Ovary (tissue), 3 donors: ENCODE results near the gene SMO.
"Not testable (repeated sequence)": the region's sequence is repeated elsewhere in the genome, so short reads cannot be mapped to it uniquely, and the experiment has no call there.

Experiments used
- POLR2A ChIP-seq: fragments of 450-650 bp; IDR thresholded peaks from one replicate; pipeline ENCODE4 v1.6.1; 2017; ENCODE audit warnings: antibody characterized with exemption, mild to moderate bottlenecking, moderate library complexity
- TF ChIP-seq, protein P1 (sequence below), 3 donors: fragments of 450-650 bp in 2 of 3; fragments of 200-600 bp in 1 of 3; IDR thresholded peaks; one replicate each; pipeline versions ENCODE4 v1.5.1 to v1.8.0; 2016 to 2022; ENCODE audit warnings: antibody characterized with exemption in 3 of 3, mild to moderate bottlenecking in 1 of 3
- donor health status: DM: no; HTN: no; CAD: no.

DNA sequence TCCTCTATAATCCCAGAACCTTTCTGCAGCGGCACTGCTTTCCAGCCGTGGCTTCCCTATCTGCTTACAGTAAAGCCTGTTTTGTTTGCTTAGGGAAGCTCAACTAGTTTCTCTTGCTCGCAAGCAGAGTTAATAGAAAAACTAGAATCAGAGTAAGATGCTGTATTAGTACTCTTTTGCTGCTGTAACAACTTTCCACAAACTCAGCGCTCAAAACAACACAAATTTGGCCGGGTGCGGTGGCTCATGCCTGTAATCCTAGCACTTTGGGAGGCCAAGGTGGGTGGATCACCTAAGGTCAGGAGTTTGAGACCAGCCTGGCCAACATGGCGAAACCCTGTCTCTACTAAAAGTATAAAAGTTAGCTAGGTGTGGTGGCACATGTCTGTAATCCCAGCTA is 14.6 kb upstream of the SMO start:
- TF ChIP-seq, protein P1, sequence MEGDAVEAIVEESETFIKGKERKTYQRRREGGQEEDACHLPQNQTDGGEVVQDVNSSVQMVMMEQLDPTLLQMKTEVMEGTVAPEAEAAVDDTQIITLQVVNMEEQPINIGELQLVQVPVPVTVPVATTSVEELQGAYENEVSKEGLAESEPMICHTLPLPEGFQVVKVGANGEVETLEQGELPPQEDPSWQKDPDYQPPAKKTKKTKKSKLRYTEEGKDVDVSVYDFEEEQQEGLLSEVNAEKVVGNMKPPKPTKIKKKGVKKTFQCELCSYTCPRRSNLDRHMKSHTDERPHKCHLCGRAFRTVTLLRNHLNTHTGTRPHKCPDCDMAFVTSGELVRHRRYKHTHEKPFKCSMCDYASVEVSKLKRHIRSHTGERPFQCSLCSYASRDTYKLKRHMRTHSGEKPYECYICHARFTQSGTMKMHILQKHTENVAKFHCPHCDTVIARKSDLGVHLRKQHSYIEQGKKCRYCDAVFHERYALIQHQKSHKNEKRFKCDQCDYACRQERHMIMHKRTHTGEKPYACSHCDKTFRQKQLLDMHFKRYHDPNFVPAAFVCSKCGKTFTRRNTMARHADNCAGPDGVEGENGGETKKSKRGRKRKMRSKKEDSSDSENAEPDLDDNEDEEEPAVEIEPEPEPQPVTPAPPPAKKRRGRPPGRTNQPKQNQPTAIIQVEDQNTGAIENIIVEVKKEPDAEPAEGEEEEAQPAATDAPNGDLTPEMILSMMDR (IDR thresholded peaks at IDR 0.05): not testable (repeated sequence)
- TF ChIP-seq POLR2A: not testable (repeated sequence)
